Prostate gland (tissue), 2 donors: ENCODE results near the gene SLC23A1. TPM values are rescaled to one million over a fixed set of nuclear protein-coding genes. Genes with fewer than 3 reads are reported as not detected.

Experiments used
- DNase-seq: peaks from one replicate; pipeline ENCODE4 v3.0.0-alpha.2; 2019; ENCODE audit warnings: low spot score
- H3K27ac ChIP-seq, 2 donors: fragments of 200-600 bp; sonication (generic); 2 replicates each; pipeline ENCODE4 v1.5.1; 2017 to 2019
- H3K27me3 ChIP-seq: fragments of 200-600 bp; sonication (generic); replicated peaks from 2 replicates; pipeline ENCODE4 v1.5.1; 2019; ENCODE audit not compliant: insufficient read depth
- H3K36me3 ChIP-seq, 2 donors: fragments of 200-600 bp; sonication (generic); 1 replicate in 1 of 2; 2 replicates in 1 of 2; pipeline versions ENCODE4 v1.5.1 to v1.8.1; 2017 to 2019
- H3K4me1 ChIP-seq: fragments of 200-600 bp; sonication (generic); replicated peaks from 2 replicates; pipeline ENCODE4 v1.5.1; 2019
- H3K4me3 ChIP-seq, 2 donors: fragments of 200-600 bp; sonication (generic); 2 replicates each; pipeline ENCODE4 v1.5.1; 2017 to 2019
- H3K9me3 ChIP-seq: fragments of 200-600 bp; sonication (generic); 2 replicates; pipeline ENCODE4 v1.5.1; 2017
- CTCF ChIP-seq, 4 experiments: fragments of 200-600 bp in 2 of 4; fragments of 450-650 bp in 2 of 4; sonication (generic) in 2 of 4; IDR thresholded peaks; 1 replicate in 3 of 4; 2 replicates in 1 of 4; pipeline ENCODE4 v1.5.1; 2016 to 2019; ENCODE audit warnings: antibody characterized with exemption in 4 of 4, mild to moderate bottlenecking in 2 of 4, moderate library complexity in 2 of 4
- POLR2A ChIP-seq: fragments of 450-650 bp; IDR thresholded peaks from one replicate; pipeline ENCODE4 v1.6.1; 2016; ENCODE audit warnings: antibody characterized with exemption, mild to moderate bottlenecking
- POLR2AphosphoS5 ChIP-seq: sonication (generic); formaldehyde crosslinking; IDR thresholded peaks from one replicate; pipeline ENCODE4 v1.6.1; 2017; ENCODE audit warnings: antibody characterized with exemption
- WGBS: methylation state at CpG from one replicate; pipeline ENCODE4 v1.1.5; 2018; 5-methylcytosine and 5-hydroxymethylcytosine counted together
- intact Hi-C: fragments of 100-400 bp; cut with DNase I; formaldehyde crosslinking; loops from one replicate; pipeline ENCODE4 v1.14.2; 2022
- total RNA-seq, 2 donors: library from RNA; depleted of rRNA; stranded (reverse); fragments of >200 nt; gene quantifications; one replicate each; pipeline ENCODE4 v1.1.0, GENCODE V29; 2016

Gene SLC23A1
- total RNA-seq, 2 donors from 2014 or later: 11.5 to 26.3 TPM

GRCh38 chr5:139425497-139425896 is 42.4 kb upstream of the SLC23A1 start:
- no peaks in the 10 kb centered on the region for H3K9me3 ChIP-seq
- no peak for TF ChIP-seq POLR2AphosphoS5
- TF ChIP-seq POLR2A: no peak
- TF ChIP-seq CTCF (IDR thresholded peaks at IDR 0.05): no peak
- no peaks in the 10 kb centered on the region for H3K4me1 ChIP-seq

GRCh38 chr5:139422307-139422893 is 39.3 kb upstream of the SLC23A1 start:
- Histone ChIP-seq H3K4me1 (no peaks in the 10 kb centered on the region), H3K27me3 (no peaks in the 10 kb centered on the region), H3K9me3 (no peaks in the 10 kb centered on the region), H3K4me3 (no peak overlapping the region), H3K27ac (no peak overlapping the region), H3K36me3 (no peaks in the 10 kb centered on the region)
- intact Hi-C loops: loop anchor here (2.0 to 5.0 kb wide), 2 partner anchors 90 to 342 kb away; no protein-coding TSS in a partner anchor
- peak; percentile 33 for DNase-seq
- peak; percentile 45 for TF ChIP-seq POLR2AphosphoS5
- TF ChIP-seq CTCF (IDR thresholded peaks at IDR 0.05): peak; percentile 32 to 85 (median 62)
- no peak for TF ChIP-seq POLR2A
- WGBS: 39% methylated on average over 5 of the region's 5 CpGs

More at GRCh38 chr5:139425497-139425896, 42.4 kb upstream of the SLC23A1 start:
- no peaks in the 10 kb centered on the region for H3K36me3 ChIP-seq
- intact Hi-C loops: no loop called here
- H3K27ac ChIP-seq: no peak overlapping the region
- WGBS: 38% methylated on average over 5 of the region's 5 CpGs
- no peaks in the 10 kb centered on the region for H3K27me3 ChIP-seq
- no peak overlapping the region for H3K4me3 ChIP-seq
- DNase-seq: no peak

- no peaks in the 10 kb centered on the region for H3K9me3 ChIP-seq
- DNase-seq: no peak
- H3K4me3 ChIP-seq: no peak overlapping the region
- 79% methylated on average over 9 of the region's 9 CpGs for WGBS
- no peaks in the 10 kb centered on the region for H3K36me3 ChIP-seq
- no peaks in the 10 kb centered on the region for H3K4me1 ChIP-seq
- intact Hi-C loops: loop anchor here (5.0 kb wide), 1 partner anchor 93 kb away; no protein-coding TSS in a partner anchor
- no peaks in the 10 kb centered on the region for H3K27me3 ChIP-seq
- TF ChIP-seq CTCF (IDR thresholded peaks at IDR 0.05) (no peak), POLR2AphosphoS5 (no peak), POLR2A (no peak)
- no peak overlapping the region for H3K27ac ChIP-seq
Measured at GRCh38 chr5:139419226-139420192, 36.4 kb upstream of the SLC23A1 start.

- no peak for DNase-seq
- H3K9me3 ChIP-seq: no peaks in the 10 kb centered on the region
- H3K27ac ChIP-seq: no peak overlapping the region
- intact Hi-C loops: no loop called here
- 94% methylated on average over 1 of the region's 1 CpG for WGBS
- H3K4me3 ChIP-seq: no peak overlapping the region
- TF ChIP-seq POLR2AphosphoS5: no peak
- no peak for TF ChIP-seq CTCF (IDR thresholded peaks at IDR 0.05)
- TF ChIP-seq POLR2A: no peak
- H3K4me1 ChIP-seq: no peaks in the 10 kb centered on the region
- H3K36me3 ChIP-seq: no peaks in the 10 kb centered on the region
- H3K27me3 ChIP-seq: no peaks in the 10 kb centered on the region
Measured at GRCh38 chr5:139418793-139419192, 35.7 kb upstream of the SLC23A1 start.
